Muscle layer of duodenum (tissue), 2 donors: ENCODE data around the gene ABCA1.
"Not testable (repeated sequence)": the region's sequence is repeated elsewhere in the genome, so short reads cannot be mapped to it uniquely, and the experiment has no call there.

Experiments used
- H3K27ac ChIP-seq: one replicate; pipeline ENCODE4 v1.7.0; 2013; ENCODE audit warnings: mild to moderate bottlenecking, low read length
- H3K27me3 ChIP-seq: one replicate; pipeline ENCODE4 v1.7.0; 2013; ENCODE audit warnings: low read depth, mild to moderate bottlenecking, control low read depth, low read length
- H3K36me3 ChIP-seq, 2 donors: one replicate each; pipeline ENCODE4 v1.7.0; 2013; ENCODE audit warnings: low read length in 2 of 2, control low read depth in 1 of 2, mild to moderate bottlenecking in 1 of 2; ENCODE audit not compliant: insufficient read depth in 2 of 2, control insufficient read depth in 1 of 2
- H3K4me1 ChIP-seq, 2 donors: one replicate each; pipeline ENCODE4 v1.7.0; 2013; ENCODE audit warnings: low read length in 2 of 2, mild to moderate bottlenecking in 2 of 2, control low read depth in 1 of 2, moderate library complexity in 1 of 2; ENCODE audit not compliant: insufficient read depth in 2 of 2, control insufficient read depth in 1 of 2
- H3K4me3 ChIP-seq, 2 donors: one replicate each; pipeline ENCODE4 v1.7.0; 2013; ENCODE audit warnings: low read length in 2 of 2, low read depth in 1 of 2, mild to moderate bottlenecking in 1 of 2
- H3K9me3 ChIP-seq, 2 donors: one replicate each; pipeline ENCODE4 v1.7.0; 2013; ENCODE audit warnings: low read length in 2 of 2, control low read depth in 1 of 2, mild to moderate bottlenecking in 1 of 2; ENCODE audit not compliant: control insufficient read depth in 1 of 2
- donor health status: healthy.

Gene ABCA1

GRCh38 chr9:104968025-104968982 is 40.3 kb upstream of the ABCA1 start:
- peak overlapping the region; percentile 84 to 90 for H3K4me3 ChIP-seq
- H3K9me3 ChIP-seq: no peaks in the 10 kb centered on the region
- H3K36me3 ChIP-seq: peaks cover 0 to 4% of the 10 kb centered on the region in 2 donors
- H3K27me3 ChIP-seq: no peaks in the 10 kb centered on the region
- H3K27ac ChIP-seq: peak overlapping the region; percentile 89
- peaks cover 8 to 13% of the 10 kb centered on the region in 2 donors for H3K4me1 ChIP-seq

GRCh38 chr9:104963076-104963475 is 35.1 kb upstream of the ABCA1 start:
- H3K27me3 ChIP-seq: no peaks in the 10 kb centered on the region
- H3K36me3 ChIP-seq: no peaks in the 10 kb centered on the region
- no peak overlapping the region for H3K27ac ChIP-seq
- no peak overlapping the region for H3K4me3 ChIP-seq
- H3K4me1 ChIP-seq: no peaks in the 10 kb centered on the region
- no peaks in the 10 kb centered on the region for H3K9me3 ChIP-seq

GRCh38 chr9:104961701-104962359 is 33.9 kb upstream of the ABCA1 start:
- Histone ChIP-seq H3K27ac (no peak overlapping the region), H3K27me3 (no peaks in the 10 kb centered on the region), H3K9me3 (no peaks in the 10 kb centered on the region), H3K36me3 (no peaks in the 10 kb centered on the region), H3K4me1 (no peaks in the 10 kb centered on the region), H3K4me3 (no peak overlapping the region)

- Histone ChIP-seq H3K36me3 (no peaks in the 10 kb centered on the region), H3K27ac (no peak overlapping the region), H3K9me3 (no peaks in the 10 kb centered on the region), H3K27me3 (no peaks in the 10 kb centered on the region), H3K4me3 (no peak overlapping the region), H3K4me1 (no peaks in the 10 kb centered on the region)
Observed at GRCh38 chr9:104961238-104961637, 33.3 kb upstream of the ABCA1 start.

GRCh38 chr9:104960662-104961061 is 32.7 kb upstream of the ABCA1 start:
- H3K4me3 ChIP-seq: no peak overlapping the region
- no peak overlapping the region for H3K27ac ChIP-seq
- no peaks in the 10 kb centered on the region for H3K27me3 ChIP-seq

GRCh38 chr9:104958751-104959150 is 30.8 kb upstream of the ABCA1 start:
- no peaks in the 10 kb centered on the region for H3K9me3 ChIP-seq
- H3K4me3 ChIP-seq: no peak overlapping the region
- H3K27me3 ChIP-seq: no peaks in the 10 kb centered on the region
- H3K4me1 ChIP-seq: no peaks in the 10 kb centered on the region
- H3K27ac ChIP-seq: no peak overlapping the region
- no peaks in the 10 kb centered on the region for H3K36me3 ChIP-seq

More at GRCh38 chr9:104960662-104961061, 32.7 kb upstream of the ABCA1 start:
- H3K4me1 ChIP-seq: no peaks in the 10 kb centered on the region
- no peaks in the 10 kb centered on the region for H3K9me3 ChIP-seq
- no peaks in the 10 kb centered on the region for H3K36me3 ChIP-seq

GRCh38 chr9:104958006-104958405 is 30.1 kb upstream of the ABCA1 start:
- H3K36me3 ChIP-seq, H3K4me3 ChIP-seq, H3K9me3 ChIP-seq, H3K27me3 ChIP-seq, H3K4me1 ChIP-seq, H3K27ac ChIP-seq: not testable (repeated sequence)

GRCh38 chr9:104951487-104951886 is 23.5 kb upstream of the ABCA1 start:
- Histone ChIP-seq H3K9me3 (no peaks in the 10 kb centered on the region), H3K36me3 (no peaks in the 10 kb centered on the region), H3K4me3 (no peak overlapping the region), H3K27ac (no peak overlapping the region), H3K27me3 (no peaks in the 10 kb centered on the region), H3K4me1 (peaks cover 0 to 4% of the 10 kb centered on the region in 2 donors)

GRCh38 chr9:104950838-104951237 is 22.9 kb upstream of the ABCA1 start:
- no peaks in the 10 kb centered on the region for H3K27me3 ChIP-seq
- H3K9me3 ChIP-seq: no peaks in the 10 kb centered on the region
- no peak overlapping the region for H3K27ac ChIP-seq
- H3K4me1 ChIP-seq: peaks cover 0 to 4% of the 10 kb centered on the region in 2 donors
- H3K36me3 ChIP-seq: no peaks in the 10 kb centered on the region
- H3K4me3 ChIP-seq: no peak overlapping the region

- Histone ChIP-seq H3K4me1 (peaks cover 0 to 4% of the 10 kb centered on the region in 2 donors), H3K4me3 (no peak overlapping the region), H3K27ac (no peak overlapping the region), H3K9me3 (no peaks in the 10 kb centered on the region), H3K27me3 (no peaks in the 10 kb centered on the region), H3K36me3 (no peaks in the 10 kb centered on the region)
Observed at GRCh38 chr9:104948277-104948676, 20.3 kb upstream of the ABCA1 start.

GRCh38 chr9:104944871-104945270 is 16.9 kb upstream of the ABCA1 start:
- no peak overlapping the region for H3K4me3 ChIP-seq
- H3K27me3 ChIP-seq: no peaks in the 10 kb centered on the region
- H3K27ac ChIP-seq: no peak overlapping the region
- H3K4me1 ChIP-seq: no peaks in the 10 kb centered on the region
- H3K36me3 ChIP-seq: no peaks in the 10 kb centered on the region
- no peaks in the 10 kb centered on the region for H3K9me3 ChIP-seq
